ENCODE results near the gene TET2. TPM values are rescaled to one million over a fixed set of nuclear protein-coding genes. Genes with fewer than 3 reads are reported as not detected.
A peak's percentile ranks its signal among the peaks of the same experiment; 100 is the strongest.

The TET2 gene
- total RNA-seq, 1 donor from 2014 or later: 30.0 TPM

DNA sequence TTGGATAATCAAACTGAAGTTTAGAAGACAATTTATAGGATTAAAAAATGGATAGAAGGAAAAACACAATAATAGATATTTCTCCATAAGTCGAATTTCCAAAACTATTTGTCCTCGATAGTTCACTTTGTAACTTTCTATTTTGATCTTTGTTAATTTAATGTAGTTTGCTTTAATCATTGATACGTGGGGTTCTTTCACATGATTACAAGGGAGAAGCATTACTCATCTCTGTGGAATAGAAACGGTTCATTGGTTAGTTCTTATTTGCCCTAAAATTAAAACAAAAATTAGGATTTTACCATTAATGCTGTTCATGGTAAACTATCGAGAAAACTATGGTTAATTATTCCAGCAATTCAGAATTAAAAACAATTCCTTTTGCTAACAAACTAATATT is 2.1 kb downstream of the TET2 start:
- Histone ChIP-seq H3K27me3 (no peaks in the 10 kb centered on the region), H3K9me3 (no peaks in the 10 kb centered on the region), H3K36me3 (no peaks in the 10 kb centered on the region), H3K4me1 (peaks cover 15% of the 10 kb centered on the region), H3K27ac (no peak overlapping the region), H3K4me3 (peak overlapping the region; percentile 77)
- intact Hi-C loops (cut with DNase I): loop anchor here (10.0 kb wide), 1 partner anchor 326 kb away; the partner anchor contains the start of gene PPA2
- TF ChIP-seq, protein P1, sequence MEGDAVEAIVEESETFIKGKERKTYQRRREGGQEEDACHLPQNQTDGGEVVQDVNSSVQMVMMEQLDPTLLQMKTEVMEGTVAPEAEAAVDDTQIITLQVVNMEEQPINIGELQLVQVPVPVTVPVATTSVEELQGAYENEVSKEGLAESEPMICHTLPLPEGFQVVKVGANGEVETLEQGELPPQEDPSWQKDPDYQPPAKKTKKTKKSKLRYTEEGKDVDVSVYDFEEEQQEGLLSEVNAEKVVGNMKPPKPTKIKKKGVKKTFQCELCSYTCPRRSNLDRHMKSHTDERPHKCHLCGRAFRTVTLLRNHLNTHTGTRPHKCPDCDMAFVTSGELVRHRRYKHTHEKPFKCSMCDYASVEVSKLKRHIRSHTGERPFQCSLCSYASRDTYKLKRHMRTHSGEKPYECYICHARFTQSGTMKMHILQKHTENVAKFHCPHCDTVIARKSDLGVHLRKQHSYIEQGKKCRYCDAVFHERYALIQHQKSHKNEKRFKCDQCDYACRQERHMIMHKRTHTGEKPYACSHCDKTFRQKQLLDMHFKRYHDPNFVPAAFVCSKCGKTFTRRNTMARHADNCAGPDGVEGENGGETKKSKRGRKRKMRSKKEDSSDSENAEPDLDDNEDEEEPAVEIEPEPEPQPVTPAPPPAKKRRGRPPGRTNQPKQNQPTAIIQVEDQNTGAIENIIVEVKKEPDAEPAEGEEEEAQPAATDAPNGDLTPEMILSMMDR (IDR thresholded peaks at IDR 0.05): no peak
- DNase-seq (no peak), ATAC-seq (no peak)

DNA sequence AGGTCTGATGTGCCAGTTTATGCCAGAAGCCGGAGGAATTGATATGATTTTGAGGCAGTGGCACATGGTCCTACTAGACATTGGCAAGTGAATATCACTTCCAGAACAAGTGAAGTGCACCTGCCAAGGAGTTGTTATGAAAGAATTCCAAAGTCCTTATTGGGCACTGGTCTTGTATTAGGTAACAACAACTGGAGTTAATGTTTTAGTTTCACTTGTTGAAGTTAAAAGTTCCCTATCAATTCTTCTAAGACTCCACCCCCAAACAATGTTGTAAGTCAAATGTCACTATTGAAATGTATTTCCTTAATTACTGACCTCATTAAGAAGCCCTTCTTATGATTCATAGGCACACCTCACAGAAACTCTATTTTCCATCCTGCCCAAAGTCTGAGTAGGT is 3.1 kb downstream of the TET2 start:
- Histone ChIP-seq H3K4me1 (peaks cover 15% of the 10 kb centered on the region), H3K36me3 (no peaks in the 10 kb centered on the region), H3K27ac (no peak overlapping the region), H3K9me3 (no peaks in the 10 kb centered on the region), H3K4me3 (peak overlapping the region; percentile 77), H3K27me3 (no peaks in the 10 kb centered on the region)
- peak; percentile 2 for ATAC-seq
- intact Hi-C loops (cut with DNase I): loop anchor here (10.0 kb wide), 1 partner anchor 325 kb away; the partner anchor contains the start of gene PPA2
- DNase-seq: no peak
- TF ChIP-seq, protein P1 (IDR thresholded peaks at IDR 0.05): no peak

DNA sequence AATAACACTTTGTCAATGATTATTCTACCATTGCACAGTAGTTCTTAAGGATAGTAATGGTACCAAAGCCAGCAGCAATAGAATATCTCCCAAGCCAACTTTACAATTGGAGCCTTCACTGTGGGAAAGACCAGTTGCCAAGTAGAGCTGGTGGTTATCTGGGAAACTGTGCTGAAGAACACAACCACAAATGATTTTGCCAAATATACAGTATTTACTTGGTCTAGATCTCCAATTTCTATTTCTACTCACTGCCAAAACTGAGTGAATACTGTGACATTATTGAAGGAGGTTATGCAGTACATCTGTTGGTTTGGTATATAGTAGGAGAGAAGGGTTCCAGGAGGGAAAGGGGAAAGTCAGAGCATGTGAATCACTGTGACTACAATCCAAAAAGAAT is 3.8 kb downstream of the TET2 start:
- Histone ChIP-seq H3K27me3 (no peaks in the 10 kb centered on the region), H3K36me3 (no peaks in the 10 kb centered on the region), H3K4me1 (peaks cover 15% of the 10 kb centered on the region), H3K9me3 (no peaks in the 10 kb centered on the region), H3K4me3 (no peak overlapping the region), H3K27ac (no peak overlapping the region)
- ATAC-seq (no peak), DNase-seq (no peak)
- intact Hi-C loops (cut with DNase I): no loop called here
- TF ChIP-seq, protein P1 (IDR thresholded peaks at IDR 0.05): no peak

DNA sequence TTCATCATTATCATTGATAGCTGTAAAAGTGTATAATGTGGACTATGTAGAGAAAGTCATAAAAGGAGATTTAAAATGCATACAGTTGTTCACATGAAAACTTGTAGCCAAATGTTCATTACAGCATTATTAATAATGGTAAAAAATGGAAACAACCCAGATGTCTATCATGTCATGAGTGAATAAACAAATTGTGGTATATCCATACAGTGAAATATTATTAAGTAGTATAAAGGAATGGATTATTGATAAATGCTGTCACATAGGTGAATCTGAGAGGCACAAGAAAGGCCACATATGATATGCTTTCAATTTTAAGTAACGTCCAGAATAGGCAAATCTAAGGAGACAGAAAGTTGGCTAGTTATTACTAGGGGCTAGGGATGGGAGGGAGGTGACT is 7.1 kb downstream of the TET2 start:
- H3K36me3 ChIP-seq: no peaks in the 10 kb centered on the region
- no peak overlapping the region for H3K4me3 ChIP-seq
- peaks cover 18% of the 10 kb centered on the region for H3K4me1 ChIP-seq
- TF ChIP-seq, protein P1 (IDR thresholded peaks at IDR 0.05): no peak
- no peaks in the 10 kb centered on the region for H3K9me3 ChIP-seq
- H3K27me3 ChIP-seq: no peaks in the 10 kb centered on the region
- ATAC-seq (no peak), DNase-seq (no peak)
- H3K27ac ChIP-seq: no peak overlapping the region
- intact Hi-C loops (cut with DNase I): no loop called here

DNA sequence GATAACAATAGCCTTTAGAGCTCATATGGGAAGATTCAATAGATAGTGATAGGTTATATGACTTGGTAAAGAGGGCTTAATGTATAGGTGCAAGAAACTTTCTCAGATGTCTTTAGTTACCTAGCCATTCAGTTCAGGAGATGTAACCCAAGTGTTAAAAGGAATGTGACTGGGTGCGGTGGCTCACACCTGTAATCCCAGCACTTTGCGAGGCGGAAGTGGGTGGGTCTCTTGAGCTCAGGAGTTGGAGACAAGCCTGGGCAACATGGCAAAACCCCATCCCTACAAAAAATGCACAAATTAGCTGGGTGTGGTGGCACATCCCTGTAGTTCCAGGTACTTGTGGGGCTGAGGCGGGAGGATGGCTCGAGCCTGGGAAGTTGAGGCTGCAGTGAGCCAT is 7.9 kb downstream of the TET2 start:
- Histone ChIP-seq H3K9me3 (no peaks in the 10 kb centered on the region), H3K4me3 (no peak overlapping the region), H3K27ac (no peak overlapping the region), H3K27me3 (no peaks in the 10 kb centered on the region), H3K4me1 (peaks cover 13% of the 10 kb centered on the region), H3K36me3 (no peaks in the 10 kb centered on the region)
- no peak for DNase-seq
- TF ChIP-seq, protein P1 (IDR thresholded peaks at IDR 0.05): no peak
- intact Hi-C loops (cut with DNase I): no loop called here
- no peak for ATAC-seq

DNA sequence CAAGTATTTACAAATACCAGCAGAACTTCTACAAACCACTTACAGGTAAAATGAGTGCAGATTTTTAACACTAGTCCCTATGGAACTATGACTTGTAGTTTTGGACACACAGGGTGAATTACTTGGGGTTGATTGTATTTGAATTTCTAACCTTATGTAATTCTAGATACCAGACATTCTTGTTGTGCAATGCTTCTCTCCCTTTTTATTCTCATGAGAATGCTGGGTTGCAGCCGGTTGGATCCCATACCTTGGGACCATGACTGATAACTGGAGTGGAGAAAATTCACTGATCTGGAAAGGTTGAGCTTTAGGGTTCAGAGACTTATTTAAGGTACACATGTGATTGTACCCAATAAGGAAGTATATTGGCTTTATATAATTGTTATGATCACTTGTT is 8.8 kb downstream of the TET2 start:
- DNase-seq (no peak), ATAC-seq (no peak)
- H3K27ac ChIP-seq: no peak overlapping the region
- TF ChIP-seq, protein P1 (IDR thresholded peaks at IDR 0.05): no peak
- H3K9me3 ChIP-seq: no peaks in the 10 kb centered on the region
- no peak overlapping the region for H3K4me3 ChIP-seq
- peaks cover 7% of the 10 kb centered on the region for H3K4me1 ChIP-seq
- H3K36me3 ChIP-seq: no peaks in the 10 kb centered on the region
- intact Hi-C loops (cut with DNase I): no loop called here
- no peaks in the 10 kb centered on the region for H3K27me3 ChIP-seq

Data from upper lobe of right lung (tissue), 1 donor.